ENCODE results near the gene SLC22A7.
A peak's percentile ranks its signal among the peaks of the same experiment; 100 is the strongest.

SLC22A7 gene, protein sequence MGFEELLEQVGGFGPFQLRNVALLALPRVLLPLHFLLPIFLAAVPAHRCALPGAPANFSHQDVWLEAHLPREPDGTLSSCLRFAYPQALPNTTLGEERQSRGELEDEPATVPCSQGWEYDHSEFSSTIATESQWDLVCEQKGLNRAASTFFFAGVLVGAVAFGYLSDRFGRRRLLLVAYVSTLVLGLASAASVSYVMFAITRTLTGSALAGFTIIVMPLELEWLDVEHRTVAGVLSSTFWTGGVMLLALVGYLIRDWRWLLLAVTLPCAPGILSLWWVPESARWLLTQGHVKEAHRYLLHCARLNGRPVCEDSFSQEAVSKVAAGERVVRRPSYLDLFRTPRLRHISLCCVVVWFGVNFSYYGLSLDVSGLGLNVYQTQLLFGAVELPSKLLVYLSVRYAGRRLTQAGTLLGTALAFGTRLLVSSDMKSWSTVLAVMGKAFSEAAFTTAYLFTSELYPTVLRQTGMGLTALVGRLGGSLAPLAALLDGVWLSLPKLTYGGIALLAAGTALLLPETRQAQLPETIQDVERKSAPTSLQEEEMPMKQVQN

DNA sequence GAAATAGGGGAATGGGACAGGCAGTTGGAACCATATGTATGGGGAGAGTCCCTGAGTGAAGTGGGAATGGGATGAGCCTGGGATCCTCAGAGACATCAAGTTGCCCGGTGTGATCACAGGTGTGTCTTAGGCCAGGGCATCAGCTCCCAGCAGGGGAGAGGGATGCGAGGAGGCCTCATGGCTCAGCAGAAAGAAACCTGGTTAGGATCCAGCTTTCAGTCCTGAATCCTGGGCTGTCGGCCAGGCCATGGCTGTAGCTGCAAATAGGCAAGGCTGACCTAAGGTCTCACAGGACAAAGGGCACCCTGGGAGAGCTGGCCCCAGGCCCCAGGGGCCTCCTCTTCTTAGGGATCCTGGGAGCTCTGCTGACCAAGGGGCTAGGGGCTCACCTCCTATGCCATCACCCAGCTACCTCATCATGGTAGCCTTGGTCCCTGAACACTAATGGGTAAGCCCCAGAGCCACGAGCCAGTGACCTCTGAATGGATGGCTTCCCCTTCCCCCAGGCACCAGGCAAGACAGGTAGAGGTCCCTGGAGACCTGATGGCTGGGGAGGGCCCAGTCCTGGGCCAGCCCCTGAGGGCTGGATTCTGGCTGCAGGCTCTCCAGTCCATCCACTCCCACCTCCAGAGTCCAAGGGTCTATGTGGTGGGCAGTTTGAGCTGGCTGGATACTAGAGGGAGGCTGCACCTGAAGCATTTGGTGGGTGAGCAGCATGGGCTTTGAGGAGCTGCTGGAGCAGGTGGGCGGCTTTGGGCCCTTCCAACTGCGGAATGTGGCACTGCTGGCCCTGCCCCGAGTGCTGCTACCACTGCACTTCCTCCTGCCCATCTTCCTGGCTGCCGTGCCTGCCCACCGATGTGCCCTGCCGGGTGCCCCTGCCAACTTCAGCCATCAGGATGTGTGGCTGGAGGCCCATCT is at the start of gene SLC22A7:
Gene SLC22A7 (plus strand): TSS at position 617 of the 921 bp plus-strand sequence. CDS start 99 bp downstream, at position 716.
- no peak for DNase-seq (ENCODE audit: low read depth)

DNA sequence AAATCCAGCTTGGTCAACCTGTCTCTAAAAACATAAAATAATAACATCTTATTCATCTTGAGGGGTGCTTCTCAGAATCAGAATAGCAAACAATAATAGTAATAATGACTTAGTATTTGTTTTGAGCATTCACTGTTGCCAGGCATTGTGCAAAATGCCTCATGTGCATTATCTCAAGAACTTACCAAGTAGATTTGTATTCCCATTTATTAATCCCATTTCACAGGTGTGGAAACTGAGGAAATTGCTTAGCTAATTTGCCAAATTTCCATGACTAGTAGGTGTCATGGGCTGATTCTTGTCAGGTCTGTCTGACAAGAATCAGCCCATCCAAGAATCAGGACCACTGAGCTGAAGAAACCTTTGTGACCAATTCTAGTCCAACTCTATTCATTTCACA is 49.3 kb upstream of the SLC22A7 start:
- no peak for DNase-seq (ENCODE audit: low read depth)

- DNase-seq (ENCODE audit: low read depth) = no peak
Measured at GRCh38 chr6:43250992-43251373, 47.1 kb upstream of the SLC22A7 start.

DNA sequence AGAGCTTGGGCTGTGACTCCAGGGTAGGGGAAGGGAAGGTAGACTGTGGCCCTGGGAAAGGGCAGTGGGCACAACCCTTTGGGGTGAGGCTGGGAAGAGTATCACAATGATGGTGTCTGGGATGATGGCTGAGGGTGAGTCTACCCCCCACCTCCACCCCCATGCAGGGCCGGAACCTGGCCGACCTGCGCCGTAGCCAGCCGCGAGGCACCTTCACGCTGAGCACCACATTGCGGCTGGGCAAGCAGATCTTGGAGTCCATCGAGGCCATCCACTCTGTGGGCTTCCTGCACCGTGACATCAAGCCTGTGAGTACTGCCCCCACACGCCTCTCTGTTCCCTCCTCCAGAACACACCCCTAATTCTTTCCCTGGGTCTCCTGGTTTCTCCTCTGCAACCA is 44.7 kb upstream of the SLC22A7 start:
- no peak for DNase-seq (ENCODE audit: low read depth)

GRCh38 chr6:43254138-43254817 is 43.8 kb upstream of the SLC22A7 start:
- no peak for DNase-seq (ENCODE audit: low read depth)

DNA sequence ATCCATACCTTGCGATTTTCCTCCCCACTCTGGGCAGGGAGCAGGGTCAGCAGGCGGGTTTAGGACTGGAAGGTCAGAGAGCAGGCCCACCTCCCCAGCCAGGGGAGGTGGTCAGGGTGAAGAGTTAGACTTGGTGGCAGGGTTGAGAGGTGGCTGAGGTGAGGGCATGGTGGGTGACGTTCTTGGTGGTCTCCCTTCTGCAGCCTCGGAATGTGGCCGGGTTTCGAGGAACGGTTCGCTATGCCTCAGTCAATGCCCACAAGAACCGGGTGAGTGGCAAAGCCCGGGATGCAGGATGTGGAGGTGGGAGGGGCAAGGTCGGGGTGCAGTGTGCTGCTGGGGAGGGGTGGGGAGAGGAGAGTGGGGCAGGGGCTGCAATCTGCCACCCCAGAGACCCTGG is 43.2 kb upstream of the SLC22A7 start:
- DNase-seq (ENCODE audit: low read depth) = no peak

- no peak for DNase-seq (ENCODE audit: low read depth)
Measured at GRCh38 chr6:43255408-43256054, 42.5 kb upstream of the SLC22A7 start.

GRCh38 chr6:43256670-43257366 is 41.2 kb upstream of the SLC22A7 start:
- DNase-seq (ENCODE audit: low read depth) = no peak

- DNase-seq (ENCODE audit: low read depth) = no peak
Measured at GRCh38 chr6:43257367-43258145, 40.5 kb upstream of the SLC22A7 start.

GRCh38 chr6:43258180-43258579 is 39.9 kb upstream of the SLC22A7 start:
- no peak for DNase-seq (ENCODE audit: low read depth)

- DNase-seq (ENCODE audit: low read depth) = no peak
Measured at GRCh38 chr6:43258807-43259686, 39.0 kb upstream of the SLC22A7 start.

DNA sequence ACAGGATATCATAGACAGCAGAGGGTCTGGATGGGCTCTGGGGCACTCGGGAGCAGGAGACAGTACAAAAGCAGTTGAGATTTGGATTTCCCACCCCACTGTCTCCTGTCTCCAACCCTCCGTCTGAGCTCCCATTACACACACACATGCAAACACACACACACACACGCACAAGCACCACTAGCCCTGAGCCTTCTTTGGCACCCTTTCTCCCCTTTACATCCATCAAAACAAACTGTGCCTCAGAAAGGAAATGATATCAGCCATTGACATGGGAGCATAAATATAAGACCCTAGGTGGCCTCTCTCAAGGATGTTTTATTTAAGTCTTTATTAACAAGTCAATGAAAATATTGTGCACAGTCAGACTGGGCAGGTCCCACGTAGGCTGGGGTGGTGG is 37.3 kb upstream of the SLC22A7 start:
- DNase-seq (ENCODE audit: low read depth) = no peak

DNA sequence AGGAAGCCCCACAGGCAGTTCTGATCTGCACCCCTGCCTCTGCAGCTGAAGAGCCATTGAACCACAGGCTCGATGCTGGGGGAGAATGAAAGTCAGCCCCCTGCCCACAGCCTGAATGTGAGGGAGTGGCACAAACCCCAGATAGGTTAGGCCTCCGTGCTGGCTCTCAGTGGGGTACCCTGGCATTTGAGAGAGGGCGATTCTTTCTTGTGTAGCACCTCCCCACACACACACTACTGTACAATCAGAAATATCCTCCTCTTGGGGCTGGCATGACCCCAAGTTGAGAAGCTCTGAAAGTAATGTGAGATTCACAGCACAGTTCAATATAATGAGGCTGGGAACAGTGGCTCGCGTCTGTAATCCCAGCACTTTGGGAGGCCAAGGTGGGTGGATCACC is 36.9 kb upstream of the SLC22A7 start:
- no peak for DNase-seq (ENCODE audit: low read depth)

DNA sequence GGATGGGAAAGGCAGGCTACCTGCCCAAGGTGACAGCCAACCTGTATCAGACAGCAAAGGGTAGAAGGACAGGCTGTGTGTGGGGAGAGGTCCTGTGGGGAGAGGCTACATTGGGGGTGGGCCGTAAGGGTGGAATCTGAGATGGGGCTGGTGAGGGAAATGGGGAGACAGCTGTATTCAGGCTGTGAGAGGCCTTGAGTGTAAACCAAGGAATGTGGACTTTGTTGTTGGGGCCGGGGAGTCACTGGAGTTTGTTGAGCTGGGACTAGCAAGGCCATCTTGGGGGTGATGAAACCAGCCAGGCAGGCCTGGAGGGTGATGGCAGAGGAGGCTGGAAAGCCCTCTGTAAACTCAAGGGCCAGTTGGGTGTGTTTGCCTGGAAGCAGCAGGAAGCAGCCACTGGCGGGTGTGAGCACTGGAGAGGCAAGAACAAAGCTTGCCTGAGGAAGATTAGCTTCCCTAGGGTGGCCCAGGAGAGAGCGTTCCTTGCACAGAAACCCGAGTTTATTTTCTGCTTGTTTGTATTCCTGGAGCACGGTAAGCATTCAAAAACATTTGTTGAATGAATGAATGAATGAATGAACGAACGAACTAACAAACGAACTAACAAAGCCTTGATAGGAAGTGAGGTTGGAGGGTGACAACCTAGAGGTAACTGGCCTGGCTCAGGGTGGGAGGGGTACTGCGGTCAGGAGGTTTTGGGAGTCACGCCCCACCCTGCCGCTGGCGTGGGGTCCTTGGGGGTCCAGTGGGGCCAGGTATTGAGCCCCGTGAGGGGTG is 35.9 kb upstream of the SLC22A7 start:
- no peak for DNase-seq (ENCODE audit: low read depth)

DNA sequence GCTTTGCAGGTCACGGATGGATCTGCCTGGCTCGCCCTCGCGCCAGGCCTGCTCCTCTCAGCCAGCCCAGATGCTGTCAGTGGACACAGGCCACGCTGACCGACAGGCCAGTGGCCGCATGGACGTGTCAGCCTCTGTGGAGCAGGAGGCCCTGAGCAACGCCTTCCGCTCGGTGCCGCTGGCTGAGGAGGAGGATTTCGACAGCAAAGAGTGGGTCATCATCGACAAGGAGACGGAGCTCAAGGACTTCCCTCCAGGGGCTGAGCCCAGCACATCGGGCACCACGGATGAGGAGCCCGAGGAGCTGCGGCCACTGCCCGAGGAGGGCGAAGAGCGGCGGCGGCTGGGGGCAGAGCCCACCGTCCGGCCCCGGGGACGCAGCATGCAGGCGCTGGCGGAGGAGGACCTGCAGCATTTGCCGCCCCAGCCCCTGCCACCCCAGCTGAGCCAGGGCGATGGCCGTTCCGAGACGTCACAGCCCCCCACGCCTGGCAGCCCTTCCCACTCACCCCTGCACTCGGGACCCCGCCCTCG is 35.2 kb upstream of the SLC22A7 start:
- DNase-seq (ENCODE audit: low read depth) = no peak

- peak; percentile 49 for DNase-seq (ENCODE audit: low read depth)
Measured at GRCh38 chr6:43263314-43264178, 34.5 kb upstream of the SLC22A7 start.

DNA sequence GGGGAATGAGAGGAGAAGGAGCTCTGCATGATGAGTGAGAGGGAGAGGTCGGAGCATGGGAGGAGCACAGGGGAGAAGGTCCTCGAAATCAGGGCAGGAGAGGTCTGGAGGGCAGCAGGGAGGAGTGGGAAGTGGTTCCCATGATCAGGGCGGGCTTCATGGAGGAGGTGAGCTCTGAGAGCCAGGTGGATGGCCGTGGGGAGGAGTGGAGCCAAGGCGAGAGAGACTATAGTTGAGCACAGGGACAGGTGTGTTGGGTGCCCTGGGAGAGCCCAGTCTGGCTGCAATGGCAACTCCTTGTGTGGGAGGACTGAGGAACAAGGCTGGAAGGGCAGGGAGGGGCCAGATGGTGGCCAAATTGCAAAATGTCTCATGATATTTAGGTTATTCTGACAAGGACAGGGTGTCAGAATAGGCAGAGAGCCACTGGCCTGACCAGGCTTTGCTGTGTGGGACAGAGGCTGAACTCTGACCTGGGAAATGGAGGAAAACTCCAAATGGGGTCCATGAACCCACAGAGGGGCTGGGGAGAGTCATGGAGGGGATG is 33.4 kb upstream of the SLC22A7 start:
- no peak for DNase-seq (ENCODE audit: low read depth)

Measured in stromal cell of bone marrow (primary cell).